Mesothelial cell of epicardium (in vitro differentiated cells): ENCODE measurements around the gene UBXN10. TPM values are rescaled to one million over a fixed set of nuclear protein-coding genes. Genes with fewer than 3 reads are reported as not detected.

ENCODE experiments used
- DNase-seq, 2 experiments: peaks; one replicate each; pipeline ENCODE4 v3.0.0; 2021; ENCODE audit warnings: low spot score in 2 of 2; ENCODE audit not compliant: unreplicated experiment in 2 of 2
- H3K27ac Mint-ChIP-seq: 2 replicates; pipeline ENCODE4 v1.8.0; 2021; ENCODE audit warnings: mixed read lengths
- H3K27me3 Mint-ChIP-seq: 2 replicates; pipeline ENCODE4 v1.8.0; 2021; ENCODE audit warnings: low read depth, mixed read lengths
- H3K36me3 Mint-ChIP-seq: 2 replicates; pipeline ENCODE4 v1.8.0; 2021; ENCODE audit warnings: mixed read lengths
- H3K4me1 Mint-ChIP-seq: 2 replicates; pipeline ENCODE4 v1.8.0; 2021; ENCODE audit warnings: mixed read lengths
- H3K4me3 Mint-ChIP-seq: 2 replicates; pipeline ENCODE4 v1.8.0; 2021; ENCODE audit warnings: mild to moderate bottlenecking, moderate library complexity, mixed read lengths
- H3K9me3 Mint-ChIP-seq: 2 replicates; pipeline ENCODE4 v1.8.0; 2021; ENCODE audit warnings: mixed read lengths
- CTCF ChIP-seq: fragments of 200-600 bp; sonication (generic); IDR thresholded peaks from one replicate; pipeline ENCODE4 v1.5.0; 2021; ENCODE audit warnings: antibody characterized with exemption; ENCODE audit not compliant: unreplicated experiment
- total RNA-seq: library from RNA; stranded (reverse); gene quantifications from 3 replicates; pipeline ENCODE4 v1.2.1, GENCODE V29; 2021

The UBXN10 gene
- total RNA-seq, 1 donor from 2014 or later: 2.3 TPM

- H3K4me3 Mint-ChIP-seq: no peak overlapping the region
- H3K27me3 Mint-ChIP-seq: peaks cover 30% of the 10 kb centered on the region
- H3K9me3 Mint-ChIP-seq: no peaks in the 10 kb centered on the region
- peaks cover 3% of the 10 kb centered on the region for H3K36me3 Mint-ChIP-seq
- H3K4me1 Mint-ChIP-seq: peaks cover 18% of the 10 kb centered on the region
- TF ChIP-seq CTCF: no peak
- no peak overlapping the region for H3K27ac Mint-ChIP-seq
- no peak for DNase-seq
Observed at GRCh38 chr1:20195462-20195780, 9.5 kb downstream of the UBXN10 start.

- H3K9me3 Mint-ChIP-seq: no peaks in the 10 kb centered on the region
- no peak for TF ChIP-seq CTCF
- peaks cover 1% of the 10 kb centered on the region for H3K36me3 Mint-ChIP-seq
- DNase-seq: no peak
- H3K27me3 Mint-ChIP-seq: peaks cover 40% of the 10 kb centered on the region
- no peak overlapping the region for H3K27ac Mint-ChIP-seq
- peaks cover 18% of the 10 kb centered on the region for H3K4me1 Mint-ChIP-seq
- H3K4me3 Mint-ChIP-seq: no peak overlapping the region
Observed at GRCh38 chr1:20197329-20197791, 11.5 kb downstream of the UBXN10 start.

- Mint-ChIP-seq H3K36me3 (no peaks in the 10 kb centered on the region), H3K4me1 (peaks cover 18% of the 10 kb centered on the region), H3K4me3 (no peak overlapping the region), H3K27ac (no peak overlapping the region), H3K27me3 (peaks cover 42% of the 10 kb centered on the region), H3K9me3 (no peaks in the 10 kb centered on the region)
- TF ChIP-seq CTCF: no peak
- DNase-seq: no peak
Observed at GRCh38 chr1:20198296-20198695, 12.4 kb downstream of the UBXN10 start.

GRCh38 chr1:20198918-20199317 is 13.0 kb downstream of the UBXN10 start:
- no peak overlapping the region for H3K27ac Mint-ChIP-seq
- H3K4me1 Mint-ChIP-seq: peaks cover 18% of the 10 kb centered on the region
- no peak for TF ChIP-seq CTCF
- peaks cover 49% of the 10 kb centered on the region for H3K27me3 Mint-ChIP-seq
- H3K4me3 Mint-ChIP-seq: no peak overlapping the region
- DNase-seq: no peak
- H3K9me3 Mint-ChIP-seq: no peaks in the 10 kb centered on the region
- no peaks in the 10 kb centered on the region for H3K36me3 Mint-ChIP-seq

- H3K9me3 Mint-ChIP-seq: no peaks in the 10 kb centered on the region
- no peak for TF ChIP-seq CTCF
- H3K27me3 Mint-ChIP-seq: peaks cover 49% of the 10 kb centered on the region
- H3K4me3 Mint-ChIP-seq: no peak overlapping the region
- no peak overlapping the region for H3K27ac Mint-ChIP-seq
- H3K4me1 Mint-ChIP-seq: peaks cover 13% of the 10 kb centered on the region
- no peaks in the 10 kb centered on the region for H3K36me3 Mint-ChIP-seq
- no peak for DNase-seq
Observed at GRCh38 chr1:20199403-20199802, 13.5 kb downstream of the UBXN10 start.

- no peak for DNase-seq
- H3K27ac Mint-ChIP-seq: no peak overlapping the region
- TF ChIP-seq CTCF: no peak
- peaks cover 49% of the 10 kb centered on the region for H3K27me3 Mint-ChIP-seq
- no peaks in the 10 kb centered on the region for H3K36me3 Mint-ChIP-seq
- no peaks in the 10 kb centered on the region for H3K9me3 Mint-ChIP-seq
- H3K4me1 Mint-ChIP-seq: peaks cover 9% of the 10 kb centered on the region
- no peak overlapping the region for H3K4me3 Mint-ChIP-seq
Observed at GRCh38 chr1:20199840-20200239, 13.9 kb downstream of the UBXN10 start.
